ENCODE measurements around the gene PLEKHN1.

DNA sequence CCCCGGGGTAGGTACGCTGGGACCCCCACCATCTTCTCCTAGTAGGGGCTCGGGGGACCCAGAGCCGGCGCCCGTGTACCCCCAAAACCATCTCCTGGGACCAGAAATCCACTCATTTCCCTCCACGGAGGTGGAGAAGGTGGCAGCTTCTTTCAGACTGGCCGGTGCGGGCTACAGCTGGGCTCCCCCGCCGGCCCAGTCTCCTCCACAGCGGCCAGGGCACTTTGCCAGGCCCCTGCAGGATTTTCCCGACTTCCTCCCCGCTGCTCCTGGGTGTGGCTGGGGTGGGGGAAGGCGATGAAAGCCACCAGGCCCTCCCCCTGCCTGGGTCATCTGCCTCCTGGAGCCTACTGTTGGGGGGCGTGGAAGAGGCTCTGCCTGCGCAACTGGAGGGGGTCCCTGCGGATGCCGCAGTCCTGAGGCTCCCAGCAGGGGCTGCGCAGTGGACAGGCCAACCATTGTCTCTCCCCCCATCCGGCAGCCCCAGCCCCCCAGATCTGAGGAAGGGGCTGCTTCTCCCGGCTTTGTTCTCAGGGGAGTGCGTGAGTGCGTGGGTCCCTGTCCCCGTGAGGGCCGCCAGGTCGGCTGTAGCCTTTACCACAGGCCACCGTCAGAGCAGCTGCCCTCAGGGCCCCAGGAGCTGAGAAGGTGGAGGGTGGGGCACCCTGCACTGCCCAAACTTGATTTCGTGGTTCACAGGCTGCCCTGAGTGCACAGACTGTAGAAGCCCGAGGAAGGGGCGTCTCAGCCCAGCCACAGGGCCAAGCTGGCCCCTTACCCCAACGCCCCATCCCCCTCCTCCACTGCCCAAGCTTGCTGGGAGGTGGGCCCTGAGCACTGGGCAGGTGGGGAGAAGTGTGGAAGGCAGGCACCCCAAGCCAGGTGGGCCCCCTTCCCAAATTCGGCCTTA lies 55.0 kb downstream of the PLEKHN1 start:
- TF ChIP-seq, protein P1, sequence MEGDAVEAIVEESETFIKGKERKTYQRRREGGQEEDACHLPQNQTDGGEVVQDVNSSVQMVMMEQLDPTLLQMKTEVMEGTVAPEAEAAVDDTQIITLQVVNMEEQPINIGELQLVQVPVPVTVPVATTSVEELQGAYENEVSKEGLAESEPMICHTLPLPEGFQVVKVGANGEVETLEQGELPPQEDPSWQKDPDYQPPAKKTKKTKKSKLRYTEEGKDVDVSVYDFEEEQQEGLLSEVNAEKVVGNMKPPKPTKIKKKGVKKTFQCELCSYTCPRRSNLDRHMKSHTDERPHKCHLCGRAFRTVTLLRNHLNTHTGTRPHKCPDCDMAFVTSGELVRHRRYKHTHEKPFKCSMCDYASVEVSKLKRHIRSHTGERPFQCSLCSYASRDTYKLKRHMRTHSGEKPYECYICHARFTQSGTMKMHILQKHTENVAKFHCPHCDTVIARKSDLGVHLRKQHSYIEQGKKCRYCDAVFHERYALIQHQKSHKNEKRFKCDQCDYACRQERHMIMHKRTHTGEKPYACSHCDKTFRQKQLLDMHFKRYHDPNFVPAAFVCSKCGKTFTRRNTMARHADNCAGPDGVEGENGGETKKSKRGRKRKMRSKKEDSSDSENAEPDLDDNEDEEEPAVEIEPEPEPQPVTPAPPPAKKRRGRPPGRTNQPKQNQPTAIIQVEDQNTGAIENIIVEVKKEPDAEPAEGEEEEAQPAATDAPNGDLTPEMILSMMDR (IDR thresholded peaks at IDR 0.05; ENCODE audit: low read depth, low read length): no peak
- no peak for TF ChIP-seq EZH2phosphoT487 (IDR thresholded peaks at IDR 0.05; ENCODE audit: low read depth)

Measured in OCI-LY3 (cell line).